ENCODE data around the gene PRKAR2B.
"Not testable (repeated sequence)": the region's sequence is repeated elsewhere in the genome, so short reads cannot be mapped to it uniquely, and the experiment has no call there.

Gene PRKAR2B

GRCh38 chr7:107049480-107049879 is 5.0 kb downstream of the PRKAR2B start:
- DNase-seq: no peak

- no peak for DNase-seq
Observed at GRCh38 chr7:107049971-107050532, 5.5 kb downstream of the PRKAR2B start.

- no peak for DNase-seq
Observed at GRCh38 chr7:107051376-107051775, 6.9 kb downstream of the PRKAR2B start.

GRCh38 chr7:107054965-107055364 is 10.5 kb downstream of the PRKAR2B start:
- not testable (repeated sequence) for DNase-seq

- DNase-seq: not testable (repeated sequence)
Observed at GRCh38 chr7:107056058-107056457, 11.6 kb downstream of the PRKAR2B start.

GRCh38 chr7:107056728-107057473 is 12.4 kb downstream of the PRKAR2B start:
- no peak for DNase-seq

- DNase-seq: no peak
Observed at GRCh38 chr7:107057474-107057833, 12.9 kb downstream of the PRKAR2B start.

- no peak for DNase-seq
Observed at GRCh38 chr7:107059468-107059867, 15.0 kb downstream of the PRKAR2B start.

GRCh38 chr7:107063245-107064120 is 19.0 kb downstream of the PRKAR2B start:
- DNase-seq: no peak

- DNase-seq: no peak
Observed at GRCh38 chr7:107064255-107064654, 19.8 kb downstream of the PRKAR2B start.

GRCh38 chr7:107065929-107066247 is 21.4 kb downstream of the PRKAR2B start:
- DNase-seq: no peak

GRCh38 chr7:107068156-107068555 is 23.7 kb downstream of the PRKAR2B start:
- DNase-seq: no peak

- DNase-seq: no peak
Observed at GRCh38 chr7:107069457-107069856, 25.0 kb downstream of the PRKAR2B start.

- DNase-seq: no peak
Observed at GRCh38 chr7:107070710-107071109, 26.2 kb downstream of the PRKAR2B start.

- DNase-seq: no peak
Observed at GRCh38 chr7:107071129-107071528, 26.6 kb downstream of the PRKAR2B start.

- no peak for DNase-seq
Observed at GRCh38 chr7:107072133-107072532, 27.6 kb downstream of the PRKAR2B start.

- DNase-seq: no peak
Observed at GRCh38 chr7:107075863-107076574, 31.5 kb downstream of the PRKAR2B start.

- no peak for DNase-seq
Observed at GRCh38 chr7:107076781-107077698, 32.5 kb downstream of the PRKAR2B start.

- no peak for DNase-seq
Observed at GRCh38 chr7:107077699-107078516, 33.4 kb downstream of the PRKAR2B start.

GRCh38 chr7:107078517-107078966 is 34.0 kb downstream of the PRKAR2B start:
- DNase-seq: no peak
